H1 (cell line): ENCODE measurements around the gene ACAD11. TPM values are rescaled to one million over a fixed set of nuclear protein-coding genes. Genes with fewer than 3 reads are reported as not detected.

Experiments used
- BRCA1 ChIP-seq: IDR thresholded peaks from 2 replicates; pipeline ENCODE4 v1.6.1; 2012; ENCODE audit warnings: low read depth, low read length, improper control_type of control experiment
- CBX8 ChIP-seq: fragments of 300-800, 300-1000 bp; sonication (generic); IDR thresholded peaks from 2 replicates; pipeline ENCODE4 v1.7.1; 2016; ENCODE audit warnings: low read depth, low read length, borderline replicate concordance
- HDAC2 ChIP-seq, 2 experiments: fragments of 300-600 bp in 1 of 2; sonication (generic) in 1 of 2; IDR thresholded peaks; 2 replicates each; pipeline ENCODE4 v1.6.1; 2011 to 2012; ENCODE audit warnings: low read depth in 2 of 2, low read length in 2 of 2, mild to moderate bottlenecking in 2 of 2, moderate library complexity in 2 of 2, borderline replicate concordance in 1 of 2, inconsistent platforms in 1 of 2
- polyA plus RNA-seq, 7 experiments: library from polyadenylated mRNA; depleted of rRNA in 3 of 7; stranded (reverse) in 5 of 7; unstranded in 2 of 7; fragments of >200 nt in 5 of 7; fragments of 200-250 nt in 2 of 7; gene quantifications; 1 replicate in 5 of 7; 2 replicates in 1 of 7; 4 replicates in 1 of 7; pipeline versions ENCODE4 v1.2.1 to v1.2.3, GENCODE V29; 2011 to 2013; ENCODE audit warnings: missing spikeins in 2 of 7, mixed read lengths in 2 of 7
- total RNA-seq: library from RNA; stranded (reverse); fragmentation: NEBNext Ultra II Directional; extraction: Animal tissue kit (Norgen Biotek cat#: 25700); gene quantifications from 2 replicates; pipeline ENCODE4 v1.2.1, GENCODE V29; 2021

ACAD11 gene
- total and polyA plus RNA-seq, 2 of the 8 experiments (the other 6 are each of a cell fraction or from before 2014, with no cell fraction given), result 5.5 to 11.0 TPM

- TF ChIP-seq CBX8, result no peak
- no peak for TF ChIP-seq HDAC2 (IDR thresholded peaks at IDR 0.05; ENCODE audit: borderline replicate concordance in 1 of 2, low read depth in 2 of 2, low read length in 2 of 2)
- no peak for TF ChIP-seq BRCA1
Observed at GRCh38 chr3:132642539-132642847, 17.1 kb downstream of the ACAD11 start (continued).
